Naive B cell (primary cell): Measurements from ENCODE around the gene VWF. TPM values are rescaled to one million over a fixed set of nuclear protein-coding genes. Genes with fewer than 3 reads are reported as not detected.

Experiments used
- ATAC-seq, 2 donors: fragments of 150-1000 bp; cut with Tn5 transposase; 2 replicates each; pipeline ENCODE4 v1.10.0; 2021; ENCODE audit warnings: low read depth in 2 of 2, mild to moderate bottlenecking in 2 of 2, moderate library complexity in 2 of 2
- DNase-seq: peaks from one replicate; pipeline ENCODE4 v3.0.0; 2022
- H3K27ac Mint-ChIP-seq, 6 donors: one replicate each; pipeline ENCODE4 v1.8.0; 2020 to 2022; ENCODE audit warnings: mild to moderate bottlenecking in 6 of 6, mixed read lengths in 6 of 6, moderate library complexity in 5 of 6, inconsistent platforms in 2 of 6
- H3K27me3 Mint-ChIP-seq, 3 donors: one replicate each; pipeline ENCODE4 v1.8.0; 2021 to 2022; ENCODE audit warnings: mixed read lengths in 3 of 3, mild to moderate bottlenecking in 1 of 3
- H3K36me3 Mint-ChIP-seq, 2 donors: one replicate each; pipeline ENCODE4 v1.8.0; 2020 to 2022; ENCODE audit warnings: mixed read lengths in 2 of 2, inconsistent platforms in 1 of 2, mild to moderate bottlenecking in 1 of 2
- H3K4me1 Mint-ChIP-seq, 3 donors: one replicate each; pipeline ENCODE4 v1.8.0; 2020 to 2022; ENCODE audit warnings: mixed read lengths in 3 of 3, inconsistent platforms in 1 of 3, mild to moderate bottlenecking in 1 of 3, moderate library complexity in 1 of 3
- H3K4me3 Mint-ChIP-seq, 8 donors: one replicate each; pipeline ENCODE4 v1.8.0; 2020 to 2022; ENCODE audit warnings: mild to moderate bottlenecking in 8 of 8, mixed read lengths in 8 of 8, moderate library complexity in 8 of 8, inconsistent platforms in 2 of 8
- H3K9me3 Mint-ChIP-seq, 7 donors: one replicate each; pipeline ENCODE4 v1.8.0; 2020 to 2022; ENCODE audit warnings: mixed read lengths in 7 of 7, mild to moderate bottlenecking in 5 of 7, inconsistent platforms in 2 of 7, moderate library complexity in 1 of 7
- polyA plus RNA-seq, 6 donors: library from polyadenylated mRNA; unstranded; fragments of 300-500 nt; fragmentation: Illumina TruSeq; gene quantifications; one replicate each; pipeline ENCODE4 v1.2.3, GENCODE V29; 2021; ENCODE audit warnings: low read depth in 6 of 6

Gene VWF
- polyA plus RNA-seq, 6 donors from 2014 or later: 0.03 to 0.08 TPM; not detected in 4

DNA sequence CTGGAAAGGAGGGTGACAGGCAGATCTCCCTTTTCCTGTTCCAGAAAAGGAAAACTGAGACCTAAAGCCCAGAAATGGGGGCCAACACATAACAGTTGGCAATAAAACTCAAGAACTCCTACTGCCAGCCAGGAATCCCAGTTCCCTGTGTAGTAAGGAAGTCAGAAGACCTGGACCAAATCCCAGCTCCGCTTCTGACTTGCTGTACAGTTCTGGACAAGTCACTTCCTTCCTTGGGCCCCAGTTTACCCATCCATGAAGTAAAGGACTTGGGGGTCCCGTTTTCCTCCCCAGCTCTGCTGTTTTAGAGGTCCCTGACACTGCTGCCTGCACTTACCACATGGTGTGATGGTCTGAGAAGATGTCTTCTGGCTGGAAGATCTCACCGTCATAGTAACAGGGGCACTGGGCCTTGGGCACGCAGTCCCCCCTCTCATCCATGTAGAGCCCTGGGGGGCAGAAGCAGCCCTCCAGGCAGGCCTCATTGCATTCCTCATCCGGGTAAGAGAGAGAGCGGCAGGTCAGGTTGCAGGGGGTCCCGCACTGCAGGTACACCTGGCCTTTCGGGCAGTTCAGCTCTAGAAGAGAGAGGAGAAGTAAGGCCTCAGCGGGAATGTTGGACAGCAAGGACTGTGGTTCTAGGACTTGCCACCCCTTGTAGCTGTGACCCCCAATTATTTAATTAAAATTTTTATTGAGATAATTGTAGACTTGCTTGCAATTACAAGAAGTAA lies 72.1 kb downstream of the VWF start:
- ATAC-seq (no peak), DNase-seq (no peak)
- Mint-ChIP-seq H3K4me1 (peaks cover 0 to 6% (median 0%) of the 10 kb centered on the region in 3 donors), H3K36me3 (no peaks in the 10 kb centered on the region), H3K27ac (no peak overlapping the region), H3K9me3 (peaks cover 0 to under 1% (median 0%) of the 10 kb centered on the region in 7 donors), H3K27me3 (peaks cover 14 to 40% (median 40%) of the 10 kb centered on the region in 3 donors), H3K4me3 (no peak overlapping the region)

DNA sequence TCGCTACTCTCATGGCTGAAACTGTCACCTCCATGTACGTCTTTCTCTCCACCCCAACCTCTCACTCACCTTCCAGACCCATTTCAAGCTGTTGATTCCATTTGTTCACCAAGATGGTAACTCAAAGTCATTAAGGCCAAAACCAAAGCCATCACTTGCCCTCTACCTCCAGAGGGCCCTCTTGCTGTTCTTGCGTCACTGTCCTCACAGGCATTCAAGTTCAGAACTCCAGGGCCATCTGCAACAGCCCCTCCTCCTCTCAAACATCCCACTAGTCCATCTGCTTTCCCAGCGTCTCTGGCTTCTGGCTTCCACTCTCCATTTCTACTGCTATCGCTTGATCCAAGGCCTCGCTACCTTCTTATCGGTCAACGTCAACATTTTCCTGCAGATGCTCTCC lies 74.5 kb downstream of the VWF start:
- H3K4me3 Mint-ChIP-seq: no peak overlapping the region
- ATAC-seq (no peak), DNase-seq (no peak)
- H3K27ac Mint-ChIP-seq: no peak overlapping the region
- H3K27me3 Mint-ChIP-seq: peaks cover 11 to 39% (median 35%) of the 10 kb centered on the region in 3 donors
- no peaks in the 10 kb centered on the region for H3K36me3 Mint-ChIP-seq
- peaks cover 0 to 2% (median 0%) of the 10 kb centered on the region in 7 donors for H3K9me3 Mint-ChIP-seq
- no peaks in the 10 kb centered on the region for H3K4me1 Mint-ChIP-seq

DNA sequence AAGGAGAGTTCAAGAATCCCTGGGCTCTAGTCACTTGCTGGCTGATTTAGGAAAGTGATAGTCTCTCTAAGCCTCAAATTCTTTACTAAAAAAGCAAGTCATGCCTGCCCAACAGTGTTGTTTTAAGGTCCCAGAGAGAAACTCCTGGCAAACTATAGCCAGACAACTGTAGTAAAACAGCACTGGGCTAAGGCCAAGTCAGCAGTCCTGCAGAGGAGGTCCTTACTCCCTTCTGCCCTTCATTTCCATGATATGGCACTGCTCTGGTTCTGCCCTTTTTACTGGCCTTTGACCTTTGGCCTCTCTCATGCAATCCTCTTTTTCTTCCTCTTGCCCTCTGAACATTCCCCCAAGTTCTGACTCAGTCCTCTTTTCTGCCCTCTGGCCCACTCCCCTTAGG lies 74.9 kb downstream of the VWF start:
- ATAC-seq (no peak), DNase-seq (no peak)
- Mint-ChIP-seq H3K4me1 (no peaks in the 10 kb centered on the region), H3K4me3 (no peak overlapping the region), H3K27ac (no peak overlapping the region), H3K36me3 (no peaks in the 10 kb centered on the region), H3K27me3 (peaks cover 11 to 39% (median 32%) of the 10 kb centered on the region in 3 donors), H3K9me3 (peaks cover 0 to 2% (median 0%) of the 10 kb centered on the region in 7 donors)

DNA sequence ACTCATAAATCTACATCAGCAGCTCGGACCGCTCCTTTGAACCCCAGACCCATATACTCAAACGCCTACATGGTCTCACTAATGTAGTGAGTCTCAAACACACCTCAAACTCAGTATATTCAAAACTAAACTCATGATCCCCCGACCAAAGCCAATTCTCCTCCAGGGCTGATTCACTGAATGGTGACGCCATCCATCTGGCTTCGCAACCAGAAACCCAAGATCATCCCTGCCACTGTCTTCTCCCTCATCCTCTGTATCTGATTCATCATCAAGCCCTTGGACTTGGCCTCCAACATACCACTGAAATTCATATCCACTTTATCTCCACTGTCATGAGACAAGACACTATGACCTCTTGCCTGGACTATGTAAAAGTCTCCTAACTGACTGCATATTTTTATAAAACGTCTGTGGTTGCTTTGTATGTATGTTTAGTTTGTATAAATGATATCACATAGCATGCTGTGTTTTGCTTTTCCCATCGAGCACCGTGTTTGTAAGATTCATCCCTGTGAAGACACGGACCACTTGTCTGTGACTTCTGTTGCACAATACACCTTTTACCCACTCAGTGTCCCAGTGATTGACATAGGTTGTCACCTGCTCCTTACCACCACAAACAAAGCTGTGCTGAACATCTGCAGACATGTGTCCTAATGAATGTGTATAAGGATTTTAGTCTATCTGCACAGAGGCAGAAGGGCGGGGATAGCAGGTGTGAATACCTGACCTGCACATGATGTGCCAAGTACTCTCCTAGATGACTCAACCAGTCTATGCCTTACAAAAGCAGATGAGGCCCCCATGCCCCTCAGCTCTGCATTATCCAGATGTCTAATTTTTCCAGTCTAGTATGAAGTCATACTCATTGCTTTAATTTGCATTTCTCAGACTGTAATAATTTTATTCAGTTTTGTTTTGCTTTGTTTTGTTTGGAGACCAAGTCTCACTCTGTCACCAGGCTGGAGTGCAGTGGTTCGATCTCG lies 76.9 kb downstream of the VWF start:
- no peak for DNase-seq
- Mint-ChIP-seq H3K27me3 (peaks cover 11 to 38% (median 30%) of the 10 kb centered on the region in 3 donors), H3K27ac (peak overlapping the region in 1 of 6 donors; percentile 16), H3K9me3 (peaks cover 0 to 2% (median 0%) of the 10 kb centered on the region in 7 donors), H3K4me1 (no peaks in the 10 kb centered on the region), H3K4me3 (no peak overlapping the region), H3K36me3 (no peaks in the 10 kb centered on the region)
- no peak for ATAC-seq

DNA sequence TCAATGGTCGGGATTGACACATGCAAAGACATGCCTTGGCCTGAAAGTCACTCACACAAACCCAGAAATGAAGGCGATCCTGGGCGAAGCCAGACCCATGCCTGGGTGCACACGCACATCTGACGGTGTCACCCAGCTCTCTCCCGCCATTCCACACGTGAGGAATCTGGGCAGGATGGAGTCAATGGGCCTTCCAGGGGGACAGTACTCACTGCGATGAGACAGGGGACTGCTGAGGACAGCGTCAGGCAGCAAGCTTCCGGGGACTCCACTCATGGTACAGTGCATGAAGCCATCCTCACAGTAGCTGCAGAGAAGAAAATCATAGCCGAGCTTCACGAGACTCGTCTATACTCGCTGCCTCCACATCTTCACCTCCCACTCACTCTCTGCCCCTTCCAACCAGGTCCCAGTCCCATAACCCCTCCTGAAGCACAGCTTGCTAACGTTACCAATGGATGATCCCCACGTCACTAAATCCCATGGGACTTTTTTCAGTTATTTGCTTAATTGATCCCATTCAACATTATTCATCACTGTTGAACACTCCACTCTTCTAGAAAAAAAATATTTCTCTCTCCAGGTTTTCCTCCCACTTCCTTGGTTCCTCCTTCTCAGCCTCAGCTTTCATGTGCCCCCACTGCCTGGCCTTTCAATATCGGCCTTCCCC lies 77.8 kb downstream of the VWF start:
- no peaks in the 10 kb centered on the region for H3K4me1 Mint-ChIP-seq
- H3K4me3 Mint-ChIP-seq: no peak overlapping the region
- no peaks in the 10 kb centered on the region for H3K36me3 Mint-ChIP-seq
- peaks cover 0 to 2% (median 0%) of the 10 kb centered on the region in 7 donors for H3K9me3 Mint-ChIP-seq
- H3K27me3 Mint-ChIP-seq: peaks cover 11 to 36% (median 30%) of the 10 kb centered on the region in 3 donors
- DNase-seq (no peak), ATAC-seq (no peak)
- no peak overlapping the region for H3K27ac Mint-ChIP-seq

DNA sequence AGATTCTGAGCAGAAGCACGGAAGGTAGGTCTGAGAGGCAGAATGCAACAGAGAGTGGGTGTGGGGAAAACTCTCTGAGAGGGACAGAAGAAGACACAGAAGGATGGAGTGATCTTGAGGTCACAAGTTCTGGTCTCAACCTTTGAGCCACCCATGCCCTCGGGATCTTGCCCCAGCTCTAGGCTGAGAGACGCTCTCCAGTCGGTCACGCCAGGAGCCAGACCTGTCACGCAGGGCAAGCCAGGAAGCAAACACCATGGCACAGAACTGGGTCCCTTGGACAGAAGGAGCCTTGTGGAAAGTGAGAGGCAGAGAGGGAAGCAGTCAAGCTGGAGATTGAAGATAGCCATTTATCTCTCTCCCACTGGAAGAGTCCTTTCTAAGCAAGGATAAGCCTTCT lies 79.0 kb downstream of the VWF start:
- Mint-ChIP-seq H3K4me3 (no peak overlapping the region), H3K27ac (no peak overlapping the region), H3K9me3 (peaks cover 0 to 2% (median 0%) of the 10 kb centered on the region in 7 donors), H3K36me3 (no peaks in the 10 kb centered on the region), H3K4me1 (no peaks in the 10 kb centered on the region), H3K27me3 (peaks cover 11 to 41% (median 30%) of the 10 kb centered on the region in 3 donors)
- ATAC-seq: no peak
- no peak for DNase-seq

DNA sequence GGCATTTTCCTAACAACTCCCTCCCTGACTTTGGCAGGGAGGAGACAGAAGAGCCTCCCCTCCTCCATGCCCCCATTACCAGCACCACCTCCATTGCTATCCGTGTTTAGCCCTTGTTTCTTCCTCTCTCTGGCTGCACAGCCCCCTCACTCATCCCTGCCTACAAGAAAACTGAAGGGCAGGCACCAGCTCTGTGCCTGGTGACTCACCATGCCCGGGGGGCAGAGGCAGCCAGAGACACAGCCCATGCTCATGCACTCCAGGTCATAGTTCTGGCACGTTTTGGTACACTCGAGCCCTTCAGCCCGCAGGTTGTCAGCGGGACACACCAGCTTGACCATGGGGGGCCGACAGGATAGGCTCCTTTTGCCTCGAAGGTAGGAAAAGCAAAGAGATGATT lies 80.4 kb downstream of the VWF start:
- H3K9me3 Mint-ChIP-seq: peaks cover 0 to 2% (median 0%) of the 10 kb centered on the region in 7 donors
- H3K27ac Mint-ChIP-seq: peak overlapping the region in 1 of 6 donors; percentile 34
- ATAC-seq (no peak), DNase-seq (no peak)
- H3K4me3 Mint-ChIP-seq: no peak overlapping the region
- H3K27me3 Mint-ChIP-seq: peaks cover 6 to 27% (median 19%) of the 10 kb centered on the region in 3 donors
- no peaks in the 10 kb centered on the region for H3K36me3 Mint-ChIP-seq
- H3K4me1 Mint-ChIP-seq: peaks cover 0 to 2% (median 0%) of the 10 kb centered on the region in 3 donors

DNA sequence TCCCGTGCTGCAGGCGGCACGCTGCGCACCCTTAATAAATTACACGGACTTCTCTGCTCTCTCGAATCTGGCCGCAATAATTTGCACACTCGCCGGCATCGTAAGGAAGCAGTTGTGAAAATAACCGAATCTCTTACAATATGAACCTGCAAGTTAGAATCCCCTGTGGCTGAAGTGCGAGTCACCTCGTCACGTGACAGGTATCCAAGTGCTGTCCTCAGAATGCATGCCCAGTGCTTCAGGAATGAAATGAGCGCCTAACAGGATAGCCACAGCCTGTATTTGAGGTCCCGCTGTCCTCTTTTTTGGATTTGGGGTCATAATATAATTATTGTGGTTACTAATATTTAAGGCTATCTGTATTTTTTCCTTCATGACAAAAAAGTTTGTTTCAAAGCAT lies 82.0 kb downstream of the VWF start:
- H3K27ac Mint-ChIP-seq: peak overlapping the region in 1 of 6 donors; percentile 54
- H3K36me3 Mint-ChIP-seq: no peaks in the 10 kb centered on the region
- ATAC-seq (no peak), DNase-seq (no peak)
- peaks cover 0 to 5% (median 0%) of the 10 kb centered on the region in 3 donors for H3K4me1 Mint-ChIP-seq
- peaks cover 0 to 2% (median 0%) of the 10 kb centered on the region in 7 donors for H3K9me3 Mint-ChIP-seq
- H3K4me3 Mint-ChIP-seq: no peak overlapping the region
- peaks cover 6 to 26% (median 13%) of the 10 kb centered on the region in 3 donors for H3K27me3 Mint-ChIP-seq

DNA sequence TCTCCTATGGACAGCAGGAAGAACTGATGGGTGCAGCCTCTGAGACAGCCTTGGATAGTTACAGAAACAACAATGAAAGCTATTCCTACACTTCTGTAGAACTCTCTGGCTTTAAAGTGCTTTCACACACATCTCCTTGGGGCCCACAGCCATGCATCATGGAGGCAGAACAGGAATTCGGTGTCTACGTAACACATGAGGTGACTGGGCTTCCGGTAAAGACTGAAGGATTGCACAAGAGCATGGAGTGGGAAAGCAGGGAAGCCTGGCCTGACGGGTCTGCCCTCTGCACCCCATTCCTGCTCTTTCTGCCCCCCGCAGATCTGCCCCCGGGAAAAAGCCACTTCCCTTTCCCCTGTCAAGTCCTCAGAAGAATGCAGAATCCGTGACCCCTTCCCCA lies 82.6 kb downstream of the VWF start:
- Mint-ChIP-seq H3K4me1 (peaks cover 0 to 5% (median 0%) of the 10 kb centered on the region in 3 donors), H3K27ac (no peak overlapping the region), H3K4me3 (no peak overlapping the region), H3K9me3 (no peaks in the 10 kb centered on the region), H3K36me3 (no peaks in the 10 kb centered on the region), H3K27me3 (peaks cover under 1 to 21% (median 8%) of the 10 kb centered on the region in 3 donors)
- no peak for ATAC-seq
- no peak for DNase-seq

DNA sequence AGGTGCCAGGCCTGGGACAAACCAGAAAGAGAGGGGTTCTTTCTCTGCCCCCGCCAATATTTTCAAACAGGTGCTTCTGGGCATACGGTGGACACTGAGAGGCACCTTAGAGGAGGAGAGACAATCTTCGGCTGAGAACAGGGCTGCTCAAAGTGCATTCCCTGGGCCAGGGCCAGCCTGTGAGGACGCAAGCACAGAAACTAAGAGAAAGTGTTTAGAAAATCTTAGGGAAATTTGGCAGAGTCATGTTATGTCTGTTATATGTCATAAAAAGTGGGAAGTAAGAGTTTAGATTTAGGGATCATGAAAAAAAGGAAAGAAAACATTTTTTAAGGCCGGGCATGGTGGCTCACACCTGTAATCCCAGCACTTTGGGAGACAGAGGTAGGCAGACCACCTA lies 83.7 kb downstream of the VWF start:
- no peak overlapping the region for H3K27ac Mint-ChIP-seq
- H3K9me3 Mint-ChIP-seq: no peaks in the 10 kb centered on the region
- peaks cover 0 to 5% (median 0%) of the 10 kb centered on the region in 3 donors for H3K4me1 Mint-ChIP-seq
- H3K36me3 Mint-ChIP-seq: no peaks in the 10 kb centered on the region
- DNase-seq (no peak), ATAC-seq (no peak)
- peaks cover 0 to 14% (median 4%) of the 10 kb centered on the region in 3 donors for H3K27me3 Mint-ChIP-seq
- peak overlapping the region in 1 of 8 donors; percentile 66 for H3K4me3 Mint-ChIP-seq

DNA sequence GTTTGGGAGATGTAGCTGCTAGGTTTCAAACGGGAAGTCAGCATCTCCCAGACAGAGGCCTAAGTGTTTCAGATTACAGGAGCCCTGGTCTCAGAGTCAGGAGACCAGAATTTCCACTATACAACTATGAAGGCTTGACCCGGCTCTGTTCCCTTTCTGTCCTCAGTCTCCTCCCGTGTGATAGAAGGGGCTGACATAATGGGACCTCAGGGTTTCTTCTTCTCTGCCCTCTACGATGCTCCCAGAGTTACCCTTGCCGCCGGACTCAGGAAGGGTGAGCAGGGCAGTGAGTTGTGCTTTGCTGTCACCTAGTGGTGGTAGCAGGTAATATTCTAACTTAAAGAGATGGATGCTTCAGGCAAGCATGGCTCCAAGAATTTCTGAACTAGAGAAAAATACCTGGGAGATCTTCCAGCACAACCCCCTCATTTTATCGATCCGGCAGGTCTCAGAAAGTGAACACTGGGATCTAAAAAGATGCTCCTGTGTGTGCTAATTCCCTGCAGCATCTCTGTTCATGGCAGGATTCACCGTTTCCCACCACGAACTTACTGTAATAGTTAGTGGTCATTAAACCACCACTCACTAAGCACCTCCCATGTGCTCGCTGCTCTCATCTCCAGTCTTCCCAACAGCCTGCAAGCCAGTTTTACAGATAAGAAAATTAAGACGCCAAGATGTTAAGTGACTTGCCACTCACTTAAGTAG lies 84.4 kb downstream of the VWF start:
- peak overlapping the region in 2 of 8 donors; percentile 39 to 63 for H3K4me3 Mint-ChIP-seq
- no peaks in the 10 kb centered on the region for H3K36me3 Mint-ChIP-seq
- peaks cover 0 to 14% (median 4%) of the 10 kb centered on the region in 3 donors for H3K27me3 Mint-ChIP-seq
- peak; percentile 46 for DNase-seq
- peak overlapping the region in 1 of 6 donors; percentile 50 for H3K27ac Mint-ChIP-seq
- peaks cover 0 to 5% (median 0%) of the 10 kb centered on the region in 3 donors for H3K4me1 Mint-ChIP-seq
- H3K9me3 Mint-ChIP-seq: no peaks in the 10 kb centered on the region
- ATAC-seq: peak; percentile 57 to 74

DNA sequence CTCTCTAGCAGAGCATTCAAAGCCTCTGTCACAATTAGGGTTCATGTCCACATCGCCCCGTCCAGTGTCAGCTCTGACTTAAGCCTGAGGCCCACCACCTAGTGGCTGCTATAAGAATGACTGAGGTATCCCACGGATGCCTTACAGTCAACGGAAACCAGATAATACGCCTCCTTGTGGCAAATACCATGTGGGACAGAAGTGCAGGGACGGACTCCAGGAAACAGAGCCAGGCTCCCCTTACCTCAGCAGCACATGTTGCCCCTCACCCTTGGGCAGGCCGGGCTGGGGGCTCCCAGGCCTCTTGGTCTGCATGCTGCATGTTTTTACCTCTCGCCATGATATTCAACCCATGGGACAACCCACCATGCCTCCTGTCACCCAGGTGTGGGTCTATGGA lies 86.3 kb downstream of the VWF start:
- Mint-ChIP-seq H3K4me1 (peaks cover 0 to 5% (median 0%) of the 10 kb centered on the region in 3 donors), H3K27me3 (peaks cover 0 to 20% (median under 1%) of the 10 kb centered on the region in 3 donors), H3K9me3 (no peaks in the 10 kb centered on the region), H3K36me3 (no peaks in the 10 kb centered on the region), H3K27ac (no peak overlapping the region), H3K4me3 (no peak overlapping the region)
- DNase-seq: peak; percentile 15
- peak; percentile 45 to 72 for ATAC-seq
